Stimulated activated CD8-positive, alpha-beta memory T cell treated with anti-CD3 and anti-CD28 coated beads, Interleukin-2, amount 100 ng/mL, for 48 hours (primary cell): ENCODE measurements around the gene BNC1.

Experiments used
- DNase-seq, 2 donors: peaks; one replicate each; pipeline ENCODE4 v3.0.0-alpha.2; 2020; ENCODE audit warnings: low read depth in 2 of 2

BNC1 gene

DNA sequence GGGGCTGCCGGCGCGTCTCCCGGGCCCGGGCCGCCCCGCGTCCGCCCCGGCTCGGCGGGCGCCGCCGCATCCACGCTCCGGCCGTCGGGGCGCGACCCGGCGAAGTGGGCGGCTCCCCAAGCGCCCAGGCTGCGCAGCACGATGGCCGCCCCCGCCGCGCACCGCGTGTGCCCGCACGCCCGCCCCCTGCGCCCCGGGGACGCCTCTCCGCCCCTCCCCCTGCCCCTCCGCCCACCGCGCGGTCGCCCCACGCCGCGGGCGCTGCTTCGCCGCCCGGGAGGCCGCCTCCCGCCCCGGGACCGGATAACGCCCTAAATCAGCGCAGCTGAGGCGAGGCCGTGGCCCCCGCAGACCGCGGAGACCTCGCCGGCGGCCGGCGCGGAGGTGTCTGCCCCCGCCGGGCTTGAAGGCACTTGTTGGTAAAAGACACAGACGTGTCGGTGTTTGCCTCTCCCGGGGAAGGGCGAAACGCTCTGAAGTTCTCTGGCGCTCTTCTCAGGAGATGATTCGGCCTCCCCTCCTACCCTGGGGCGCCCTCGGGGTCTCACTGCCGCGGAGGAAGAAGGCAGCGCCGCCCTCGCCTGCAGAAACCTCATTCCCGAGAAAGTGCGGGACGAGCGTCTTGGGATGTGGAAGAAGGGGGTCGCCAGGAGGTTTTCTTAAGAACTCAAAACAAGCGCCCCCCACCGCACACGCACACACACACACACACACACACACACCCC lies at the start of gene BNC1:
Gene BNC1, minus strand, starts transcription at position 106 of the 725 bp plus-strand sequence. Its CDS starts 36 bp downstream, at position 70.
- DNase-seq, result no peak

- DNase-seq, result no peak
Observed at GRCh38 chr15:83327041-83327440, 42.6 kb upstream of the BNC1 start.

GRCh38 chr15:83324799-83325198 lies 40.3 kb upstream of the BNC1 start:
- no peak for DNase-seq

DNA sequence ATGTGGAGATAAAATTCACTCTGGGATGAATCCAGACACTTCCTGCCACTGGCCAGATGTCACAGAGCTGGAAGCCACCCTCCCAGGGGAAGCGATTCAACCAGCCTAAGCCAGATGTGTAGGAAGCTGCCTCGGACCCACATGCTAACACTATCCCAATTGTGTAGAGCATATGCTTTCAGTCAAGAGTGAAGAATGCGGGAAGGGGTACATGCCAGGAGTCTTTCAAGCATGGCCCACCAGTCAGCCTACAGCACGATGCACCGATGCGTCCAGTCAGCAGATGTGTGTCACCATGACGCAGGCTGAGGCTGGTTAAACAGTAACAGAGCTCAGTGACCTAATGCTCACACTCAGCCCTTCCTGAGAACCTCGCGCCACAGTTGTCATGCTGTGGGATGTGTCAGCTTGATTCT lies 38.8 kb upstream of the BNC1 start:
- DNase-seq, result no peak

GRCh38 chr15:83322691-83323090 lies 38.2 kb upstream of the BNC1 start:
- no peak for DNase-seq

DNA sequence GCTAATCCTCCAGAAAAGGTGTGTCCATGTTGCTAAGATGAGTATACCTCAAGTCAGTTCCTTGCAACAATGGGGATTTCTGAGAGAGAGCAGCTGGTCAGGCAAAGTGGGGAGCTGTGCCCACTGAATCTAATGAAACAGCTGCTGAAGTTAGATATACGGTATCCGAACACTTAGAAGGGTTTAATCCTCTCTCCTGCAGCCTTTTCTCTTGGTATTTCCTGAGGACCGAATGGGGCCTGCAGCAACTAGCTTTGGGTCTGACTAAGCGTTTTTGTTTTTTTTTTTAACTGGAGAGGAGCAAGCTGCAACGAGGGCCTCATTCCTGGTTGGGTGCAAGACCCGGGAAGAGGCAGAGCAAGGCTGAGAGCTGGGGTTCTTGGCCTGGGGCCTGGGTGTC lies 37.6 kb upstream of the BNC1 start:
- DNase-seq, result no peak

DNA sequence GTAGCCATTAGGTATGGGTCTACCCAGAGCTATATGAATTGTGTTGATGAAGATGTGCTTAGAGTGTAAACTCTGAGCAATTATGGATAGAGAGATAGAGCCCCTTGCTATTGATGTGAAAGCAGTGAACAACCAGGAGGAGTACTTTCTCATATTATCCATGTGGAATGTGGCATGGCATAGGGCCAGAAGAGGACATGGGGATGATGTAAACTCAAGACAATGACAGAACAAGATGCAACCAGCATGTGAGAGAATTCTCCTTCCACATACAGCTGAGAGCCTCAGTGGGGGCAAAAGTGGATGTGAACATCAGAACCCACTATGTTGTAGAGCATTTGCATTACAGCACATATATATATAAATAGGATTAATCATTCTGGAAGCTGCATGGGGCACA lies 36.4 kb upstream of the BNC1 start:
- no peak for DNase-seq

GRCh38 chr15:83320404-83320803 lies 35.9 kb upstream of the BNC1 start:
- no peak for DNase-seq

- DNase-seq, result no peak
Observed at GRCh38 chr15:83319771-83320170, 35.3 kb upstream of the BNC1 start.

DNA sequence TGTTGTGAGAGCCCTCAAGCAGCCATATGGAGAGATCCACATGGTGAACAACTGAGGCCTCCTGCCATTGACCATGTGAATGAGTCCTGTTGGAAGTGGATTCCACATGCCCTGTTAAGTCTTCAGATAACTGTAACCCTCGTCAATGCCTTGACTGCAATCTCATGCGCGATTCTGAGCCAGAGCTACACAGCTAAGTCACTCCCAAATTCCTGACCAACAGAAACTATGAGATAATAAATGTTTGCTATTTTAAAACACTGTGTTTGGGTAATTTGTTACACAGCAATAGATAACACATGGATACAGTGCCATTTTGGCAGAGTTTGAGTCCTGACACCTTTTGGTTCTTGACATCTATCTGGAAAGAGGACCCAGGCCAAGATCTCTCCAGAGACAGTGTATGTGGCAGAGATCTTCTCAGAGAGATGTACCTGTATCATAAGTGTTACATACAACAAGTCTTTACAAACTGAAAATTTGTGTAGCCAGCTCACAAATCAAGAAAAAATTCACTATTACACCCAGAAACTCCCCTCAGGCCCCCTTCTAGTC lies 34.5 kb upstream of the BNC1 start:
- DNase-seq, result no peak

DNA sequence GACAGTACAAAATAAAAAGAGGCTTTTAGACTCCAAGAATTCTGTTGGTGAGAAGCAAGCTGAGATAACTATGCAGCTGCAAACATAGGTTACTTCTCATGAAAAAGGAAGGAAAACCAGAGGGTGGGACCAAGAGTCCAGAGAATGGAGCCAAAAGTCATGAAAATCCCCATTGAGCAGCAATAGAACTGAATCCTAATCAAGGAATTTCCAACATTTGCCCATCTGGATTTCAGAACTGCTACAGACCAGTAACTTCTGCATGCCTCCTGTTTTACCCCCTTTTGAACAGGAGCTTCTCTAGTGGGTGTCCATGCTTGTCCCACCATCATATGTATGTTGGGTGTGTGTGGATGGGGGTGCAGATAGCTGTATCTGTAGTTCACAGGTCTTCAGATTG lies 33.6 kb upstream of the BNC1 start:
- no peak for DNase-seq

GRCh38 chr15:83312071-83312470 lies 27.6 kb upstream of the BNC1 start:
- DNase-seq, result no peak

GRCh38 chr15:83310521-83311456 lies 26.3 kb upstream of the BNC1 start:
- DNase-seq, result no peak

DNA sequence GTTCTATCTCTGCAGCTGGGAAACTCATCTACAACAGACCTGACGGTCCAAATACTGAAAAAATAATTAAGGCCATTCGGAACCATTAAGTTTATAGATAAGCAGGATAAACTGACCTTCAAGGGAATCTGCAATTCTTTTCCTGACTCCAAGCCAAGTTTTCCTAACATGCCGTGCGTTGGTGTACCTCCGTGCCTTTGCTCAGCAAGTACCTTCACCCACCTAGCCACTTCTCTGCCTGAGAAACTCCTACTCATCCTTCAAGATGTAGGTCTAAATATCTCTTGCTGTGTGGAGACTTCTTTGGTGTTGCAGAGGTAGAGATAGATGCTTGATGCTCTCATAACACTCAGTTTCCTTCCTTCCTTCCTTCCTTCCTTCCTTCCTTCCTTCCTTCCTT lies 24.2 kb upstream of the BNC1 start:
- DNase-seq, result no peak

GRCh38 chr15:83306561-83306960 lies 22.1 kb upstream of the BNC1 start:
- DNase-seq, result no peak

DNA sequence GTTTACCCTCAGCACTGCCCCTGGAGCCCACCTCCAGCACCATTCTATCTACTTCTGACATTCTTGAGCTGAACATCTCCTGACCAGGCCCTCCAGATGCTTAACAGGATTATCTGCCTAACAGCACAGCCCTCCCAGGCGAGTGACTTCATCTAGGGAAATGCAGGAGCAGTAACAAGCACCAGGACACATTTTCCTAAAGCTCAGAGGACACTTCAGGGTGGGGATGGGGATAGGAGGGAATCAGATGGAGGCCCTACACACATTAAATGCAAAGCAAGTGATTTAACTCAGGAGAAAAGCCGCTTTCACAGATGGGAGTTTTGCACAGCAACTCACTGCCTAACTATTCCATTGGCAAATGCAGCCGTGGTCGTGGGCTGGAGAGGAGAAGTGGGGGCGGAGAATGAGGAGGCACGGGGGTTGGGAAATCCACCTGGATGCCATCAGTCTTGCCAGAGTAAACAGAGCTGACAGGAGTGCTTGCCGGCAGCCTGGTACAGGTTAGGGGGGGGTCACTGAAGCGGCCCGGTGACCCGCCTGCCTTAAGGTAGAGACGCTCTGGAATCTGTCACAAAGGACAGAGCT lies 21.3 kb upstream of the BNC1 start:
- no peak for DNase-seq

GRCh38 chr15:83304861-83305703 lies 20.6 kb upstream of the BNC1 start:
- DNase-seq, result no peak

DNA sequence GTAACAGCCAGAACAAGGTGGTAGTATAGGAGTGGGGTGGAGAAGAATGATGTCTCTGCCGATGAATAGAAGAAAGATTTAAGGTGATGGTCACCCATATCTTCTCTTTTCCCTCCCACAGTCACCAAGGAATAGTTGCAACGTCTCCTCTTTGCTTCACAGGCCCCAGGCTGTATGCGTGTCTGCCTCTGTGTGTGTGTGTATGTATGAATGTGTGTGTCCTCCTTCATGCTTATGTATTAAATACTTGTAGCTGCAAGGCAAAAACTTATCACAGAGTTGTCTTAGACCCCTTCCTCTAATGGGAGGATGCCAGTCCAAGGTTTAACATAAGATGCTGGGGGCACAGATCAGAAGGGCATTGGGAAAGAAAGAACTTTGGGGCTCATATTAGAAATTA lies 19.1 kb upstream of the BNC1 start:
- no peak for DNase-seq

DNA sequence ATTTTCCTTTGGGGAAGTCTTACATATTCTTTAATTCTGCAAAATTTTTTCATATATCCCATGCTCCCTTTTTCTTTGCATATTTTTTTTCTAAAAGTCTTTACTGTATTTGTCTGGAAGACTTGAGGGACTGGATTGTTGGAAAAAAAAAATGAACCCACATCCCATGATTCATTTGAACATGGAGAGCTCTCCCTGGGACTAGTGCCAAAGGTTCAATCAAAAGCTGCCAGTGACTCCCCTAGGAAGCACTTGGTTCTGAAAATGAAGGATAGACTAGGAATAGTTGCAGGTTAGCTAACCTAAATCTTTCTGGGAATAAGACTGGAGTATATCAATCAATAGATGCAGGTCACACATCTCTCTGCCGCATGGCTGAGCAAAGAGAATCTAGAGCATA lies 16.4 kb upstream of the BNC1 start:
- no peak for DNase-seq

- no peak for DNase-seq
Observed at GRCh38 chr15:83299462-83299861, 15.0 kb upstream of the BNC1 start.

- no peak for DNase-seq
Observed at GRCh38 chr15:83295417-83295816, 11.0 kb upstream of the BNC1 start.
